ENCODE measurements around the gene CLCN1. TPM values are rescaled to one million over a fixed set of nuclear protein-coding genes. Genes with fewer than 3 reads are reported as not detected.
"Not testable (repeated sequence)": the region's sequence is repeated elsewhere in the genome, so short reads cannot be mapped to it uniquely, and the experiment has no call there.

The CLCN1 gene
- total and polyA plus RNA-seq, 10 of the 15 experiments (the other 5 are each of a cell fraction or from before 2014, with no cell fraction given): 0.30 TPM; not detected in 9

- Histone ChIP-seq H3K9me3 (replicated peaks; ENCODE audit: control insufficient read depth, insufficient read depth, low read length) (no peaks in the 10 kb centered on the region), H3K4me2 (ENCODE audit: control insufficient read depth, insufficient read depth) (no peak overlapping the region), H3K27me3 (replicated peaks in 1 of 2; ENCODE audit: control insufficient read depth in 2 of 2, insufficient read depth in 2 of 2, low read length in 1 of 2) (no peaks in the 10 kb centered on the region), H2AFZ (ENCODE audit: control insufficient read depth, low read depth, low read length) (no peak overlapping the region), H3K27ac (ENCODE audit: control insufficient read depth, insufficient read depth) (no peak overlapping the region), H3K36me3 (ENCODE audit: control insufficient read depth in 2 of 2, insufficient read depth in 2 of 2, low read length in 1 of 2) (peaks cover 7 to 31% of the 10 kb centered on the region in 2 experiments; a peak in 3 of 4 replicates), H3K4me3 (no peak overlapping the region), H4K20me1 (ENCODE audit: control insufficient read depth, insufficient read depth) (no peaks in the 10 kb centered on the region; the same call in 1 of the 2 replicates), H3K4me1 (ENCODE audit: control insufficient read depth, insufficient read depth, low read length) (no peaks in the 10 kb centered on the region), H3K79me2 (ENCODE audit: control insufficient read depth, insufficient read depth, low read length) (no peaks in the 10 kb centered on the region; the same call in 1 of the 2 replicates), H3K9ac (ENCODE audit: control insufficient read depth, insufficient read depth, low read length) (no peak overlapping the region)
- CTCF ChIA-PET: interaction anchor here (1.3 to 2.1 kb wide), 2 partner anchors 12 to 25 kb away, joined by 3 to 10 read pairs; no protein-coding TSS in a partner anchor
- no peak for ATAC-seq
- POLR2A ChIA-PET: interaction anchor here (0.6 to 0.8 kb wide), 2 partner anchors 11 to 17 kb away, joined by 3 read pairs; no protein-coding TSS in a partner anchor
- no peak for DNase-seq (ENCODE audit: low read depth, low spot score)
- in situ Hi-C loops (cut with MboI) (no loop called here), intact Hi-C loops (cut with micrococcal nuclease; ENCODE audit: unreplicated experiment) (no loop called here)
- no peak for TF ChIP-seq NBN (IDR thresholded peaks at IDR 0.05)
- SMC1A ChIA-PET (ENCODE audit: uncharacterized antibody, unreplicated experiment): no interaction called here
- RAD21 ChIA-PET (ENCODE audit: unreplicated experiment): no interaction called here
- no peak for FAIRE-seq
- 96% methylated on average over 24 of the region's 24 CpGs for whole genome bisulfite sequencing (ENCODE audit: insufficient coverage, insufficient replicate concordance, low lambda C conversion rate, missing lambda C conversion rate)
- BruUV-seq (replicated peaks): no TSS peak
These were observed 75.8 kb downstream of the CLCN1 start for GRCh38 chr7:143391462-143392404.

GRCh38 chr7:143392427-143392826 is 76.5 kb downstream of the CLCN1 start:
- H3K27ac ChIP-seq (ENCODE audit: control insufficient read depth, insufficient read depth); H3K27me3 ChIP-seq (replicated peaks in 1 of 2; ENCODE audit: control insufficient read depth in 2 of 2, insufficient read depth in 2 of 2, low read length in 1 of 2); H4K20me1 ChIP-seq (ENCODE audit: control insufficient read depth, insufficient read depth); H2AFZ ChIP-seq (ENCODE audit: control insufficient read depth, low read depth, low read length); FAIRE-seq; DNase-seq (ENCODE audit: low read depth, low spot score); H3K9me3 ChIP-seq (replicated peaks; ENCODE audit: control insufficient read depth, insufficient read depth, low read length); RAD21 ChIA-PET (ENCODE audit: unreplicated experiment); H3K79me2 ChIP-seq (ENCODE audit: control insufficient read depth, insufficient read depth, low read length); H3K9ac ChIP-seq (ENCODE audit: control insufficient read depth, insufficient read depth, low read length); H3K4me1 ChIP-seq (ENCODE audit: control insufficient read depth, insufficient read depth, low read length); in situ Hi-C loops (cut with MboI); H3K4me2 ChIP-seq (ENCODE audit: control insufficient read depth, insufficient read depth); BruUV-seq (replicated peaks); H3K4me3 ChIP-seq; intact Hi-C loops (cut with micrococcal nuclease; ENCODE audit: unreplicated experiment); ATAC-seq: not testable (repeated sequence)
- H3K36me3 ChIP-seq (ENCODE audit: control insufficient read depth in 2 of 2, insufficient read depth in 2 of 2, low read length in 1 of 2): peaks cover 7 to 30% of the 10 kb centered on the region in 2 experiments; a peak in 3 of 4 replicates
- ChIA-PET SMC1A (ENCODE audit: uncharacterized antibody, unreplicated experiment) (interaction anchor here (0.6 kb wide), 2 partner anchors 93 to 341 kb away, joined by 3 to 4 read pairs; no protein-coding TSS in a partner anchor), CTCF (interaction anchor here (0.6 to 2.1 kb wide), 3 partner anchors 13 to 111 kb away, joined by 3 to 10 read pairs (median 4); no protein-coding TSS in a partner anchor), POLR2A (interaction anchor here (0.8 kb wide), 1 partner anchor 17 kb away, joined by 3 read pairs; no protein-coding TSS in a partner anchor)
- 91% methylated on average over 8 of the region's 8 CpGs for WGBS (ENCODE audit: insufficient coverage, insufficient replicate concordance, low lambda C conversion rate, missing lambda C conversion rate)
